Subcutaneous adipose tissue (tissue), 4 donors: Measurements from ENCODE around the gene SERPINA4. TPM values are rescaled to one million over a fixed set of nuclear protein-coding genes. Genes with fewer than 3 reads are reported as not detected.

Source experiments
- CTCF ChIP-seq: fragments of 450-650 bp; IDR thresholded peaks from one replicate; pipeline ENCODE4 v1.5.1; 2016; ENCODE audit warnings: low read depth, mild to moderate bottlenecking, control low read depth, antibody characterized with exemption, moderate library complexity
- total RNA-seq, 4 donors: library from RNA; depleted of rRNA; stranded (reverse); fragments of >200 nt; gene quantifications; one replicate each; pipeline ENCODE4 v1.1.0, GENCODE V29; 2016

SERPINA4 gene
- total RNA-seq, 4 donors from 2014 or later, result not detected

GRCh38 chr14:94598816-94599655 is 37.8 kb downstream of the SERPINA4 start:
- TF ChIP-seq CTCF, result no peak

- TF ChIP-seq CTCF, result no peak
These were observed 38.4 kb downstream of the SERPINA4 start for GRCh38 chr14:94599656-94600004.

GRCh38 chr14:94600148-94600545 is 38.9 kb downstream of the SERPINA4 start:
- no peak for TF ChIP-seq CTCF

- TF ChIP-seq CTCF, result no peak
These were observed 40.7 kb downstream of the SERPINA4 start for GRCh38 chr14:94601884-94602391.

- no peak for TF ChIP-seq CTCF
These were observed 41.5 kb downstream of the SERPINA4 start for GRCh38 chr14:94602722-94603121.

- TF ChIP-seq CTCF, result no peak
These were observed 44.1 kb downstream of the SERPINA4 start for GRCh38 chr14:94605361-94605760.

GRCh38 chr14:94611179-94611578 is 49.9 kb downstream of the SERPINA4 start:
- TF ChIP-seq CTCF, result no peak
